Muscle of leg (tissue), 11 donors: ENCODE measurements around the gene DAZL. TPM values are rescaled to one million over a fixed set of nuclear protein-coding genes. Genes with fewer than 3 reads are reported as not detected.

Experiments used
- DNase-seq: peaks from one replicate; pipeline ENCODE4 v3.0.0; 2013
- H3K27ac ChIP-seq: one replicate; pipeline ENCODE4 v1.5.1; 2013; ENCODE audit warnings: mild to moderate bottlenecking, low read length, control low read depth
- H3K27me3 ChIP-seq: one replicate; pipeline ENCODE4 v1.6.1; 2013; ENCODE audit warnings: low read length; ENCODE audit not compliant: control insufficient read depth, insufficient read depth
- H3K36me3 ChIP-seq: one replicate; pipeline ENCODE4 v1.6.1; 2013; ENCODE audit warnings: low read length; ENCODE audit not compliant: control insufficient read depth, insufficient read depth
- H3K4me1 ChIP-seq: one replicate; pipeline ENCODE4 v1.6.1; 2013; ENCODE audit warnings: low read length; ENCODE audit not compliant: control insufficient read depth, insufficient read depth
- H3K4me3 ChIP-seq: one replicate; pipeline ENCODE4 v1.5.1; 2013; ENCODE audit warnings: low read length, control low read depth
- H3K9me3 ChIP-seq: replicated peaks from 2 replicates; pipeline ENCODE4 v1.6.1; 2013; ENCODE audit warnings: low read depth, low read length; ENCODE audit not compliant: control insufficient read depth
- WGBS: methylation state at CpG from one replicate; pipeline ENCODE4 v1.1.5; 2013; ENCODE audit warnings: missing lambda C conversion rate; ENCODE audit not compliant: insufficient coverage; 5-methylcytosine and 5-hydroxymethylcytosine counted together
- polyA plus RNA-seq, 8 donors: library from polyadenylated mRNA; unstranded; fragments of 120-200 nt; gene quantifications; one replicate each; pipeline versions ENCODE4 v1.2.1 to v1.2.3, GENCODE V29; 2013; ENCODE audit warnings: inconsistent platforms in 1 of 8, low replicate concordance in 1 of 8; ENCODE audit not compliant: insufficient read length in 8 of 8, insufficient read depth in 1 of 8
- total RNA-seq: library from RNA; stranded (reverse); fragments of 120-200 nt; gene quantifications from one replicate; pipeline ENCODE4 v1.2.4, GENCODE V29; 2013

The DAZL gene
- total and polyA plus RNA-seq, 9 donors, result not detected

DNA sequence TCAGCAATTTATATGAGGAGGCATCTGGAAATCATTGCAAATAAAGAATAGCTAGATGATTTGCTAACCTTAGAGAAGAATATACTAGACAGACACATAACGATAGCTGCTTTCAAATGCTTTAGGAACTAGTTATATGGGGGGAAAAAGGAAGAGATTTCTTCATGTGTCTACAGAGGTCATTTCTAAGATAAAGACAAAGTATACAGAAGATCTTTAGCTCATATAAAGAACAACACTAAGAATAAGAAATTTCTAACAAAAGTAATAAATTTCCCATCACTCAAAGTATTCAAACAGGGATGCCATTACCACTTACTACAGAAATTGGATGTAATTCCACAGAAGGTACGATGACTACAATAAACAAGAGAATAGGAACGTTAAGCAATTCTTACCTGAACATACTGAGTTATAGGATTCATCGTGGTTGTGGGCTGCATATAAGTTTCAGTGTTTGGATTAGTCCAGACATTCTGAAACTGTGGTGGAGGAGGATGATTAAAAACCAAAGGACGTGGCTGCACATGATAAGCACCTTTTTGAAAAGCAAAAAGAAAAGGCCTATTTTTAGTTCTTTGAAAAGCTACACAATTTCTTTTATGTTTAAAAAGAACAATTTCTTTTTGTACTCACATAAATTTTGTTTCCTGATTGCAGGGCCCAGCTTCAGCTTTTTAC is 8.7 kb downstream of the DAZL start:
- Histone ChIP-seq H3K4me3 (no peak overlapping the region), H3K36me3 (no peaks in the 10 kb centered on the region), H3K4me1 (no peaks in the 10 kb centered on the region), H3K9me3 (no peaks in the 10 kb centered on the region), H3K27ac (no peak overlapping the region), H3K27me3 (no peaks in the 10 kb centered on the region)
- no peak for DNase-seq
- no CpG with 5 or more reads among the region's 5 CpGs for WGBS

DNA sequence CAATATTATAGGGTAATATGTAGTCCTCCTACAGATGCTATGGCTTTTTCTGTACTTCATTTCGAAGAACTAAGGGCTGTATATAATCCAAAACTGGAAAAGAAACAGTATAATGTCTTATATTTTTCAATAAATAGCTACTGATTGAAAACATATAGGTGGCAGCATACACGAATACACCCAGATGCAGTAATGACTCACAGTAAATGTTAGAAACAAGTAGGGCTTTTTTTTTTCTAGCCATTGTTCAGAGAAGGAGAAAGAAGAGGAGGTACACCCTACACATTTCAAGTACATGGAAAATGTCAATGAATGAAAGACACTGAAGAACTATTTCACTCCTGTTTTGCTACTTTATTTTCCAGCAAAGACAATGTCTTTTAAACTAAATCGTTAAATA is 9.4 kb downstream of the DAZL start:
- H3K27me3 ChIP-seq, result no peaks in the 10 kb centered on the region
- H3K4me3 ChIP-seq, result no peak overlapping the region
- H3K9me3 ChIP-seq, result no peaks in the 10 kb centered on the region
- no peak overlapping the region for H3K27ac ChIP-seq
- no peak for DNase-seq
- no CpG with 5 or more reads among the region's 3 CpGs for WGBS
- H3K4me1 ChIP-seq, result no peaks in the 10 kb centered on the region
- no peaks in the 10 kb centered on the region for H3K36me3 ChIP-seq

DNA sequence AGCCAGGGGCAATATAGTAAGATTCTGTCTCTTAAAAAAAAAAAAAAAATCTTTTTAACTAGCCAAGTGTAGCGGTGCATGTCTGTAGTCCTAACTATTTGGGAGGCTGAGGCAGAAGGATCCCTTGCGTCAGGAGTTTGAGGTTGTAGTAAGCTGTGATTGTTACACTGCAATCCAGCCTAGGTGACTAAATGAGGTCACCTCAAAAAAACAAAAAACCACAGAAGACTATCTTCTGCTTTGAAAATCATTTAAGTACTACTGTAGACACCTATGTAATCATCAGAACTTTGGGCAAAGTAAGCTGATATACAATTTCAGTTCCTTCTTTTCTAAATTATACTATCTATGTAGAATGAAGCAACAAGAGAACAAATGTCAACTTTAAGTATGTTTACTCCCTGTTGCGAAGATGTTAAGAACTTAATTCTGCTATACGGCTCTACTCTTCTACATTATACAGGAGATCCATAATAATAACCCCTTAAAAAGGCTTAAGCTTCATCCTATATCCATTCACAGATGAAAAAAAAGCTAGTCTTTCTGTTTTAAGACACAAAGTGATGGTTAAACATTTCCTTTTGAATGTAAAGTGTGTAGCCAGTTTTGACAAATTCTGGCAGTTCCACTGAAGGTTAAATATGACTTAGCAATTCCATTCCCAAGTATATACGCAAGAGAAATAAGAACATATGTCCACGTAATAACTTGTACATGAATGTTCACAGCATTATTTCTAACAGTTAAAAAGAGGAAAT is 15.2 kb downstream of the DAZL start:
- Histone ChIP-seq H3K9me3 (no peaks in the 10 kb centered on the region), H3K4me3 (no peak overlapping the region), H3K27ac (no peak overlapping the region), H3K27me3 (no peaks in the 10 kb centered on the region), H3K4me1 (no peaks in the 10 kb centered on the region), H3K36me3 (no peaks in the 10 kb centered on the region)
- DNase-seq, result no peak
- no CpG with 5 or more reads among the region's 6 CpGs for WGBS

GRCh38 chr3:16589120-16589519 is 16.1 kb downstream of the DAZL start:
- Histone ChIP-seq H3K27ac (no peak overlapping the region), H3K4me1 (no peaks in the 10 kb centered on the region), H3K27me3 (no peaks in the 10 kb centered on the region), H3K36me3 (no peaks in the 10 kb centered on the region), H3K9me3 (no peaks in the 10 kb centered on the region), H3K4me3 (no peak overlapping the region)
- DNase-seq, result no peak
- no CpG with 5 or more reads among the region's 1 CpG for WGBS

DNA sequence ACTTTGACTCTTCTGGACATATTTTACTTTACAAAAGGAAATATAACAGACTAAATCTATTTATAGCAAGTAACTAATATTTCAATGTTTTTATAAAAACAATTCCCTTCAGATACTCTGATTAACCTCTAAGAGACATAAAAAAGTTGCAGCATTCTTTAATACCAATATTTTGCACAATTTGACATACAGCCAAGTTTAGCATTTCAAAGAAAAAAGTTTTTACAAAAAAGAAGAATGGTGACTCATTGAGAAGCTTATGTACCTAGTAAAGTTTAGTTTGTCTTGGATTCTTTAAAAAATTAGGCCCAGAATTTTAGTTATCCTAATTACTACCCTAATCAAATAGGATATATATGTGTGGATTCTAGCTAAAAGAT is 17.6 kb downstream of the DAZL start:
- no peaks in the 10 kb centered on the region for H3K9me3 ChIP-seq
- H3K36me3 ChIP-seq, result no peaks in the 10 kb centered on the region
- no peaks in the 10 kb centered on the region for H3K27me3 ChIP-seq
- H3K27ac ChIP-seq, result no peak overlapping the region
- DNase-seq, result no peak
- no peak overlapping the region for H3K4me3 ChIP-seq
- no peaks in the 10 kb centered on the region for H3K4me1 ChIP-seq

DNA sequence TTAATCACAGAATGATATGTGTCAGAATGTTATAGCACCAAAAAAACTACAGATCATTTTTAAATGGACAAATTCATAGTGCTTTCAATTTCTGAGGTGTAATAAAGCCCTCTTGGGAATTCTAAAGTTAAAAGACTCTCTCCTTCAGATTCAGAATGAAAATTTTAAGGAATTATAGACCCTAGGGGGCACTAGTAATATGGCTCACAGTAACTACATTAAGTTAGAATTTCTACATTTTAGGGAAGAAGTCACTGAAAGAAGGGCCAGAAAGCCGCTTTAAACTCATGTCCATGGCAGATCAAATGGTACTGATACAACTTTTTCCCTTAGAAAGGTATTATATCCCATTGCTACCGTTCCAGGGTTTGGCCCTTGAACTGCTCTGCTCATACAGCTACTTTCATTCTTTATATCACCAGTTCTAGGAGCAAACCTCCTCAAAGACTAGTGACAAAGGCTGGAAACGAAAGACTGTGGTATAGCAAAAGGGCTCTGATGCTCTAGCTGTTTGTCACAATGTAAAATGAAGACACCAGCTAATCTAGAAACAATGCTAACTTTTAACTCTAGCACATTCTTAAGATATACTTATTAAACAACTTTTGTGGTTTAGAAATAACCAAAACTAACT is 18.1 kb downstream of the DAZL start:
- Histone ChIP-seq H3K9me3 (no peaks in the 10 kb centered on the region), H3K4me1 (no peaks in the 10 kb centered on the region), H3K27ac (no peak overlapping the region), H3K4me3 (no peak overlapping the region), H3K27me3 (no peaks in the 10 kb centered on the region), H3K36me3 (no peaks in the 10 kb centered on the region)
- DNase-seq, result no peak
- 73% methylated on average over 2 of the region's 3 CpGs for WGBS

DNA sequence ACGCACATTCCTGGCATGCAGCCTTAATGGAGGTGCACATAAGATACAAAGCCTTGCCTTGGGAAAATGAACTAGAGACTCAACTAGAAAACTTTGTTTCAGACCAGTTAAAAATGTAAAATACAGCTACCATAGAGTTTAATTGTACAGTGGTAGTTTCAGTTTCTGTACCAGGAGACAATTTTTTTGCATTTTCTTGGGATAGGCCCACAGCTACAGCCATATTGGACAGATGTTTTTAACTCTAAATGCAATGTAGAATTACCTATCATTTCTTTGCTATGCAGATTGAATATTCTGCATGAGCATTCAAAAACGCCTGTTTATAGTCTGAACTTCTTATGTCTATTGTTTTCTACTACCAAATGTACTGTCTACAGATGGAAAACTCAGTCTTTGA is 20.3 kb downstream of the DAZL start:
- Histone ChIP-seq H3K36me3 (no peaks in the 10 kb centered on the region), H3K27ac (no peak overlapping the region), H3K4me1 (no peaks in the 10 kb centered on the region), H3K9me3 (peaks cover 3% of the 10 kb centered on the region), H3K27me3 (no peaks in the 10 kb centered on the region), H3K4me3 (no peak overlapping the region)
- no peak for DNase-seq
- WGBS, result 100% methylated on average over 1 of the region's 2 CpGs

DNA sequence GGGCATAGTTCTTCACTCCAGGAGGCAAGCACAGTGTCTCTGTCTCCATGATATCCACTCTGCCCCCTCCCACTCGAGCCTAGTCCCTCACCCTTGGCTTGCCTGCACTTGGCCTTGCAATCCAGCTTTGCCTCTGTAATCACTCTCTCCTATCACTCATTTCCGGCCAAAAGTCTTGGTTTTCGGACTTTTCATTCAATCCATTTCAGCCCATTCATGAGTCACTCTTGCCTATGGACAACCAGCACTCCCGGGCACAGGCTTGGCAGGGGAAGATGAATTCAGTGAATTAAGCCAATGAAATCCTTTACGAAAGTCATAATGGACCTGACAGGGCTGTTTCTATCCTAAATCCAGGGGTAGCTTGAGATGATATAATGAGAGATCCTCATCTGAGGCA is 21.7 kb downstream of the DAZL start:
- 85% methylated on average over 4 of the region's 5 CpGs for WGBS

GRCh38 chr3:16570113-16570512 is 35.1 kb downstream of the DAZL start:
- no peaks in the 10 kb centered on the region for H3K27me3 ChIP-seq
- H3K4me1 ChIP-seq, result no peaks in the 10 kb centered on the region
- no peak overlapping the region for H3K27ac ChIP-seq
- H3K36me3 ChIP-seq, result no peaks in the 10 kb centered on the region
- no peak for DNase-seq
- no peaks in the 10 kb centered on the region for H3K9me3 ChIP-seq
- no peak overlapping the region for H3K4me3 ChIP-seq
- no CpG with 5 or more reads among the region's 4 CpGs for WGBS

More for the DNA sequence above, 21.7 kb downstream of the DAZL start:
- Histone ChIP-seq H3K4me1 (no peaks in the 10 kb centered on the region), H3K27ac (no peak overlapping the region), H3K9me3 (peaks cover 3% of the 10 kb centered on the region), H3K27me3 (no peaks in the 10 kb centered on the region), H3K36me3 (no peaks in the 10 kb centered on the region), H3K4me3 (no peak overlapping the region)
- no peak for DNase-seq

GRCh38 chr3:16568532-16568931 is 36.7 kb downstream of the DAZL start:
- Histone ChIP-seq H3K4me3 (no peak overlapping the region), H3K4me1 (no peaks in the 10 kb centered on the region), H3K9me3 (no peaks in the 10 kb centered on the region), H3K27me3 (no peaks in the 10 kb centered on the region), H3K36me3 (no peaks in the 10 kb centered on the region), H3K27ac (no peak overlapping the region)
- DNase-seq, result no peak
- no CpG with 5 or more reads among the region's 2 CpGs for WGBS
